NCI-H2171 treated with DMSO at 0.1 percent for 48 hours (cell line): ENCODE results near the gene SCPEP1.
A peak's percentile ranks its signal among the peaks of the same experiment; 100 is the strongest.
"Not testable (repeated sequence)": the region's sequence is repeated elsewhere in the genome, so short reads cannot be mapped to it uniquely, and the experiment has no call there.

Source experiments
- DNase-seq: peaks from one replicate; lab custom pipeline; 2025; lab: John Stamatoyannopoulos, UW

The SCPEP1 gene

DNA sequence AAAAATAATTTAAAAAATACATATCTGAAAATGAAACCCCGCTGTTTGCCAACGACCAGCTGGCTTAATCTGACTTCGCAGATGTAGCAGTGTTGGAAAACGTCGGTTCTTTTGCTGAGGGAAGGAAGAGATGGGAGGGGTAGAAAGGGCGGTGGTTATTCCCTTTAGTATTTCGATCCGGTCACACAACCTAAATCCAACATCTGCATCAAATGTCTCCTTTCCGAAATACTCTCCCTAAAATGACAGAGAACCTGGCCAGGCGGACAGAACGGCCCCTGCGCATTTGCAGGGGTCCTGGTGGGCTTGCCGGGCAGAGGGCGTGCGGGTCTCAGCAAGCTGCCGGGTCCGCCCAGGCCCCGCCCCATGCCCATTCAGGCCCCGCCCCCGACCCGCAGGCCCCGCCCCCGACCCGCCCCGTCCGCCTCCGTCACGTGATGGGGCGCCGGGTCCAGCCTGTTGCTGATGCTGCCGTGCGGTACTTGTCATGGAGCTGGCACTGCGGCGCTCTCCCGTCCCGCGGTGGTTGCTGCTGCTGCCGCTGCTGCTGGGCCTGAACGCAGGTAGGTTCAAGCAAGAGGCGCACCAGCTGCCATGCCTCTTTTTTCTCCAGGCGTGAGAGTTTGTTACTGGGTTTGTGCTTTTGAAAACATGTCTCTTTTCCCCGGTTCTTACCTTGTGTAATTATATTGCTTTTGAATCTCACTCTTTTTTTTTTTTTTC lies at the start of gene SCPEP1:
Gene SCPEP1 (plus strand): TSS at position 459 of the 723 bp plus-strand sequence. CDS start 29 bp downstream, at position 488.
- peak; percentile 89 for DNase-seq

- DNase-seq = no peak
Measured at GRCh38 chr17:56928586-56928985, 49.3 kb upstream of the SCPEP1 start.

DNA sequence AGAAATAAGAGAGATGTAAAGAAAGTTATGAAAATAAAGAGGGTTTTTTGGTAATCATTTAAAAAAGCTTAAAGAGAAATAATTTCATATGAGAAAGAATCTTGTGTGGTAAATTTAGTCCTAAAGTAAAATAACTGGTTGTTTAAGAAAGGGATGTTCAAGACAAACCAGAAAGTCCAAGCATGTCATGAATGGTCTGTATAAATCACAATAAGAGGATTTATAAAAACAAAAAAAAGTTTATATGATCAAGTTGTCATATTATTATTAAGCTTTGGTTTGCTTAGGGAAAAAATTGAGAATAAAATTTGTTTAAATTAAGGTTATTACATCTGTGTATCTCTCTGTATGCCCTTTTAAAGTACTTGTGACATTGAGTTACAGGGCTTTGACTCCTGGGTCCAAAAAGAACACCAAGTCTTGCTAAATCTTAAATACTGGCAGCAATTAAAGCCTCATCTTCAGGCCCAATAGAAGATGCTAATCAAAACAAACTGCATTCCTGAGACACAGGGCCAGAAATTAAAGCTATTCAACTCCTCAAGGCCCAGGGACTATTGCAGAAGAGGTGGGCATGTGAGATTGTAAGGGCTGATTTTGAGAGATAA lies 48.5 kb upstream of the SCPEP1 start:
- peak; percentile 20 for DNase-seq

- DNase-seq = no peak
Measured at GRCh38 chr17:56930739-56931337, 47.1 kb upstream of the SCPEP1 start.

DNA sequence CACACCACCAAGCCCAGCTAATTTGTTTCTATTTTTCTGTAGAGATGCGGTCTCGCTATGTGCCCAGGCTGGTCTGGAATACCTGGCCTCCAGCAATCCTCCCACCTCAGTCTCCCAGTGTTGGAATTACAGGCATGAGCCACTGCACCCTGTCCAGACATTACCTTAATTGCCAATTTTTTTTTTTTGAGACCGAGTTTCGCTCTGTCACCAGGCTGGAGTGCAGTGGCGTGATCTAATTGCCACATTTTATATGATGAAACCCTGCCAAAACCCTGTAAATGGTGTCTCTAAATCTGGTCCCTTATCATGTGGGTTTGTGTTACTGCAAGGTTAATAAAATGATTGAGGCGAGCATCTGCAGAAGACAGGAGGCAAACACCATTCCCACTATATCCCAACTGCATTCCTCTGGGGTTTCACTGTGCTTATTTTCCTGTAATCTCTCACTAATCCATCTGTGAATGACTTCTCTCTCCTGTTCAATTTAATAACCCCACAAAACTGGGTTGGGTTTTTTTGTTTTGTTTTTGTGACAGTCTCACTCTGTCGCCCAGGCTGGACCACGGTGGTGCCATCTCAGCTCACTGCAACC lies 44.7 kb upstream of the SCPEP1 start:
- DNase-seq = no peak

DNA sequence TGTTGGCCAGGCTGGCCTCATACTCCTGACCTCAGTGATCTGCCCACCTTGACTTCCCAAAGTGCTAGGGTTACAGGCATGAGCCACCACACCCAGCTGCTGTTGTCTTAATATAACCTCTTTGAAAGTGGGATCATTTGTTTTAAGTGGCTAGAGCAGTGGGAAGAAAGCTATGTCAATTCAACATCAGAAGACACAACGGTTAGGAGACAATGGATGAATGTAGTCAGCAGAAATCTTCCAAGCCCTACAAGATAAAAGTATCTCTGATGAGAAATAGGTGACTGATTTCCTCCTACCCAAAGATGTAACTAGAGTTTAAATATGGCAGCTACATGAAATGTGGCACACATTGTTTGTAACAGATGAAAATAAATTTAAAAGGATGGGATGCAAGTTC lies 44.1 kb upstream of the SCPEP1 start:
- DNase-seq = no peak

DNA sequence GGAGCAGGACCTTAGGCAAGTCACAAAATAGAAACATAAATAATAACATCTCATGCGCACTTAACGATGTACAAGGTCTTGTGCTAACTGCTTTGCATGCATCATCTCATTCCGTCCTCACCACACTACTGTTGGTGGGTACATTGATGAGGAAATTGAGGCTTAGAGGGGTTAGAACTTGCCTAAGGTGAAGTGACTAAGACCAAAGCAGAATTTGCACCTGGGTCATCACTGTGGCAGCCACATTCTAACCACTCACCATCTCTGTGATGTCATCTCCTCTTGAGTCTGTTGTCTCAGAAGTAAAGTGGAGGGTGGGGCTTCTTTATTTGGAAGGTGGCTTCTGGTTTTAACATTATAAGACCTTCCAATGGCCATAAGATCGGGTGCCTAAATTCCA lies 43.7 kb upstream of the SCPEP1 start:
- no peak for DNase-seq

DNA sequence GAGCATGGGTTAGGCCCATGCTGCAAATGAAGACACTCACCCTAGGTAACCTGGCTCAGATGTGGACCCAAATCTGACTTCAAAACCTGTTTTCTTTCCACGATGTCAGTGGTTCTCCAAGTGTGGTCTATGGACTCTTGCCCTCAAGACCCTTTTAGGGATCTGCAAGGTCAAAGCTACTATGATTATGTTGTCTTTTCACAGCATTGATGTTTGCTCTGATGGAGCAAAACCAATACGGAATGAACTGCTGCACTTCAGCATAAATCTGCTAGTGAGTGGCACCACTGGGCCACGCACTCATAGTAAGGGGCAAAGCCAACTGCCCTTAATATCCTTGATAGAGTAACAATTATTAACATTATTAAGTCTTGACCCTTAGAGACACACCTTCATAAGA lies 42.5 kb upstream of the SCPEP1 start:
- DNase-seq = no peak

- no peak for DNase-seq
Measured at GRCh38 chr17:56936697-56937322, 41.1 kb upstream of the SCPEP1 start.

GRCh38 chr17:56937687-56938086 lies 40.2 kb upstream of the SCPEP1 start:
- no peak for DNase-seq

DNA sequence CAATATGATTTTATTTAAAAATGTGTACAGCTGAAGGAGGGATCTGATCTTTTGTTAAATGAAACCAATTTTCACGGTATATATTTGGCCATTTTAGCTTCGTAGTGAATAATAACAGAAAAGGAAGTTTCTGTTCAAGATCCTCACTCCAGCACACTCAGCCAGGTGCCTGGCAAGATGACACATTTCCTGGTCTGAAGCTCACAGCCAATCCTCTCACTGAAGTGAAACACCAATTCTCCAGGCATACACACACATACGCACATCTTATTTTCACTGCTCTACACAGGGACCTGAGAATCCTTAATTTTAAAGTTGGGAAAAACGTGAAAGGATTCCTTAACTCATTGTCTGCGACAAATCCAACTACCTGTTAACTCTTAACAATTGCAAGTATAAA lies 39.7 kb upstream of the SCPEP1 start:
- not testable (repeated sequence) for DNase-seq

- DNase-seq = peak; percentile 74
Measured at GRCh38 chr17:56939869-56940484, 38.0 kb upstream of the SCPEP1 start.

GRCh38 chr17:56943505-56944125 lies 34.3 kb upstream of the SCPEP1 start:
- DNase-seq = no peak

GRCh38 chr17:56945938-56946505 lies 31.9 kb upstream of the SCPEP1 start:
- DNase-seq = no peak

DNA sequence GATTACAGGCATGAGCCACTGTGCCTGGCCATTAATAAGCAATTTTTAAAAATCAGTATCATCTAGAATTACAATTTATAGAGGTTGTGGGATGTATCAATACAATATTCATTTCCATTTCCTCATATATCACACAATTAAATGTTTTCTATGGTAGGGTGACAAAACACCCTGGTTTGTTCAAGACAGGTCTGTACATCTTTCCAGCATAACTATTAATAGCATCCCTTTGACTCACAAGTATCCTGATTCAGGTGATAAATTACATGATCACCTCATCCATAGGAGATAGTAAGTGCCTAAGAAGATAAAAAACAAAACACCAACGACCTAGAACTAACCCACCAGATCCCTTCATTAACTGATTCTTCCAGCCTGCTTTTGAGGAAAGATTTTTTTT lies 30.2 kb upstream of the SCPEP1 start:
- DNase-seq = no peak

GRCh38 chr17:56948491-56948890 lies 29.4 kb upstream of the SCPEP1 start:
- no peak for DNase-seq

- DNase-seq = no peak
Measured at GRCh38 chr17:56949595-56949994, 28.3 kb upstream of the SCPEP1 start.

DNA sequence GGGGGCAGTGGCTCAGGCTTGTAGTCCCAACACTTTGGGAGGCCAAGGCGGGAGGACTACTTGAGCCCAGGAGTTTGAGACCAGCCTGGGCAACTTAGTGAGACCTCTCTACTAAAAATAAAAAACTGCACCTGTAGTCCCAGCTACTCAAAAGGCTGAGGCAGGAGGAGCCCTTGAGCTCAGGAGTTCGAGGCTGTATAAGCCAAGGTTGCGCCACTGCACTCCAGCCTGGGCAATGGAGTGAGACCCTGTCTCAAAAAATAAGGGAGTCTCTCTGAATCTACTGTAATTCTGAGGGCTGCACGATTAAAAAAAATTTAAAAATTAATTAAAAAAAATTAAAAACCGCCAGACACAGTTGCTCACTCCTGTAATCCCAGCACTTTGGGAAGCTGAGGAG lies 20.9 kb upstream of the SCPEP1 start:
- DNase-seq = no peak

- peak; percentile 97 for DNase-seq
Measured at GRCh38 chr17:56960596-56961538, 17.1 kb upstream of the SCPEP1 start, which contains the start of gene COIL. TSS of gene COIL (minus strand) at chr17:56961050. CDS start at chr17:56961019, 31 bp downstream.

DNA sequence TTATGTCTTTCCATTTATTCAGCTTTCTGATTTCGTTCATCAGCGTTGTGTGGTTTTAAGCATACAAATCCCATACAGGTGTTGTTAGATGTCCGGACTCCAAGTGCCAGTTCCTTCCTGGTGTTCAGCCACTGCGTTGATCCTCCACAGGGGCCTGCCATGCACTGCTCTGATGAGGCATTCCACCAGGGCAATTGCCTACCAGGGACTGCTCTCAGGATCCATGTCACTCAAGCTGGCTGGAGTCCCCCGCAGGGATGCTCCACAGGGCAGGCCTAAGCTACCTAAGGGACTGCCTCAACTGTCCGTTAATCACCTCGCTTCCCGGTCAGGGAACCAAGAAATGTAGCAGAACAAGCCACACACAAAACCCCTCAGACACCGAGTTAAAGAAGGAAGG lies 12.7 kb upstream of the SCPEP1 start:
- not testable (repeated sequence) for DNase-seq
